Measurements from ENCODE around the gene RENBP. TPM values are rescaled to one million over a fixed set of nuclear protein-coding genes. Genes with fewer than 3 reads are reported as not detected.

Gene RENBP
- total RNA-seq, 1 experiment from 2014 or later = 7.1 TPM

- Mint-ChIP-seq H3K4me3 (no peak overlapping the region), H3K36me3 (ENCODE audit: insufficient read depth in 1 of 3, low read depth in 3 of 3) (peaks cover 5% of the 10 kb centered on the region in 3 experiments; a peak in 4 of 7 replicates)
- no peak for TF ChIP-seq CTCF (conservative IDR thresholded peaks at IDR 0.05)
Observed at GRCh38 chrX:153992180-153992579, 47.7 kb upstream of the RENBP start.

More at GRCh38 chrX:153992180-153992579, 47.7 kb upstream of the RENBP start:
- H3K56ac ChIP-seq (ENCODE audit: insufficient read length, low read depth, low read length) = no peak overlapping the region
- no peaks in the 10 kb centered on the region for H3K4me1 ChIP-seq (ENCODE audit: insufficient read depth, low read length)
- no peaks in the 10 kb centered on the region for H4K20me1 ChIP-seq (ENCODE audit: control insufficient read depth, insufficient read depth, insufficient read length)
- no peak overlapping the region for H2AFZ ChIP-seq (ENCODE audit: low read length)
- no peak overlapping the region for H4K91ac ChIP-seq (ENCODE audit: insufficient read length, low read depth, low read length)
- Mint-ChIP-seq H3K9me3 (peaks cover 68 to 79% of the 10 kb centered on the region in 2 experiments), H3K27me3 (ENCODE audit: low read depth) (no peaks in the 10 kb centered on the region; the same call in 1 of the 2 replicates), H3K4me1 (no peaks in the 10 kb centered on the region), H3K27ac (no peak overlapping the region)
- H3K79me2 ChIP-seq (ENCODE audit: insufficient read depth, low read length) = no peaks in the 10 kb centered on the region
- H3K9ac ChIP-seq (ENCODE audit: extremely low read depth, insufficient read length, low read length) = no peak overlapping the region
- no peak overlapping the region for H3K14ac ChIP-seq (ENCODE audit: insufficient read depth, low read length)
- no peaks in the 10 kb centered on the region for H3K27me3 ChIP-seq (ENCODE audit: insufficient read depth, low read length)
- no peak overlapping the region for H2BK12ac ChIP-seq (ENCODE audit: insufficient read length, low read depth, low read length)
- no peak overlapping the region for H3K23ac ChIP-seq (ENCODE audit: insufficient read length, low read depth, low read length)
- no peak overlapping the region for H2BK5ac ChIP-seq (ENCODE audit: insufficient read length, low read length)
- no peak overlapping the region for H4K8ac ChIP-seq (replicated peaks; ENCODE audit: insufficient read length, low read depth, low read length)
- no peak overlapping the region for H3K4me2 ChIP-seq (ENCODE audit: insufficient read depth, insufficient read length, low read length)
- no peak overlapping the region for H3T11ph ChIP-seq (ENCODE audit: low read length)
- H3K79me1 ChIP-seq (ENCODE audit: insufficient read depth, low read depth, low read length, poor library complexity, severe bottlenecking) = no peaks in the 10 kb centered on the region
- H2BK15ac ChIP-seq (ENCODE audit: low read depth, low read length) = no peak overlapping the region
- no peak overlapping the region for H2BK120ac ChIP-seq (ENCODE audit: low read depth, low read length, poor library complexity, severe bottlenecking)
- H3K27ac ChIP-seq (ENCODE audit: insufficient read length, low read depth, low read length) = no peak overlapping the region
- DNase-seq = no peak
- no peaks in the 10 kb centered on the region for H3K23me2 ChIP-seq (ENCODE audit: insufficient read length, low read depth, low read length, poor library complexity, severe bottlenecking)
- H3K4ac ChIP-seq (ENCODE audit: low read depth, low read length) = no peak overlapping the region
- peaks cover 14% of the 10 kb centered on the region for H3K9me3 ChIP-seq (ENCODE audit: control insufficient read depth, low read depth, low read length)
- H4K5ac ChIP-seq (ENCODE audit: insufficient read length, low read depth, low read length) = no peak overlapping the region
- no peak overlapping the region for H3K18ac ChIP-seq (ENCODE audit: insufficient read length, low read depth, low read length)
- H2BK20ac ChIP-seq (ENCODE audit: low read depth, low read length, poor library complexity, severe bottlenecking) = no peak overlapping the region
- H2AK5ac ChIP-seq (ENCODE audit: insufficient read length, low read length) = no peak overlapping the region
- WGBS (ENCODE audit: extremely low coverage, insufficient read length, low lambda C conversion rate) = no CpG with 5 or more reads among the region's 8 CpGs
